Hematopoietic multipotent progenitor cell treated with erythropoietin and hydrocortisone succinate and interleukin-3 and kit ligand, for 6 days (in vitro differentiated cells): ENCODE data around the gene NTN4.
"Not testable (repeated sequence)": the region's sequence is repeated elsewhere in the genome, so short reads cannot be mapped to it uniquely, and the experiment has no call there.

ENCODE experiments used
- DNase-seq: peaks from one replicate; pipeline ENCODE4 v3.0.0-alpha.2; 2015

NTN4 gene

GRCh38 chr12:95746062-95746461 is 44.5 kb downstream of the NTN4 start:
- DNase-seq = not testable (repeated sequence)

GRCh38 chr12:95742586-95742985 is 48.0 kb downstream of the NTN4 start:
- no peak for DNase-seq

GRCh38 chr12:95741635-95742034 is 48.9 kb downstream of the NTN4 start:
- no peak for DNase-seq

- peak; percentile 4 for DNase-seq
Observed at GRCh38 chr12:95740751-95741150, 49.8 kb downstream of the NTN4 start.

- peak; percentile 8 for DNase-seq
Observed at GRCh38 chr12:95739561-95740313, 50.8 kb downstream of the NTN4 start.

- DNase-seq = no peak
Observed at GRCh38 chr12:95738024-95738611, 52.4 kb downstream of the NTN4 start.

GRCh38 chr12:95736631-95737030 is 53.9 kb downstream of the NTN4 start:
- DNase-seq = no peak

- not testable (repeated sequence) for DNase-seq
Observed at GRCh38 chr12:95735728-95736127, 54.8 kb downstream of the NTN4 start.

- no peak for DNase-seq
Observed at GRCh38 chr12:95733141-95733825, 57.3 kb downstream of the NTN4 start.

GRCh38 chr12:95731519-95731958 is 59.0 kb downstream of the NTN4 start:
- no peak for DNase-seq

GRCh38 chr12:95730457-95730856 is 60.1 kb downstream of the NTN4 start:
- DNase-seq = no peak

GRCh38 chr12:95726903-95727302 is 63.7 kb downstream of the NTN4 start:
- no peak for DNase-seq

GRCh38 chr12:95724767-95725166 is 65.8 kb downstream of the NTN4 start:
- DNase-seq = no peak

GRCh38 chr12:95723693-95724384 is 66.7 kb downstream of the NTN4 start:
- DNase-seq = no peak

GRCh38 chr12:95721320-95721719 is 69.2 kb downstream of the NTN4 start:
- DNase-seq = no peak

- no peak for DNase-seq
Observed at GRCh38 chr12:95720146-95720545, 70.4 kb downstream of the NTN4 start.

- no peak for DNase-seq
Observed at GRCh38 chr12:95718772-95719171, 71.8 kb downstream of the NTN4 start.

- DNase-seq = no peak
Observed at GRCh38 chr12:95718006-95718431, 72.5 kb downstream of the NTN4 start.

GRCh38 chr12:95717316-95717928 is 73.1 kb downstream of the NTN4 start:
- no peak for DNase-seq

- no peak for DNase-seq
Observed at GRCh38 chr12:95715177-95715576, 75.4 kb downstream of the NTN4 start.

- no peak for DNase-seq
Observed at GRCh38 chr12:95712269-95712668, 78.3 kb downstream of the NTN4 start.

- no peak for DNase-seq
Observed at GRCh38 chr12:95710386-95710785, 80.2 kb downstream of the NTN4 start.

GRCh38 chr12:95709152-95709551 is 81.4 kb downstream of the NTN4 start:
- DNase-seq = no peak
